GM12874 (cell line): ENCODE measurements around the gene ENPP5.

Experiments used
- TF ChIP-seq, protein P1 (sequence below): IDR thresholded peaks from 2 replicates; pipeline ENCODE4 v1.5.1; 2011; ENCODE audit warnings: low read depth, mild to moderate bottlenecking, control low read depth, low read length, moderate library complexity; ENCODE audit not compliant: insufficient read depth

ENPP5 gene

DNA sequence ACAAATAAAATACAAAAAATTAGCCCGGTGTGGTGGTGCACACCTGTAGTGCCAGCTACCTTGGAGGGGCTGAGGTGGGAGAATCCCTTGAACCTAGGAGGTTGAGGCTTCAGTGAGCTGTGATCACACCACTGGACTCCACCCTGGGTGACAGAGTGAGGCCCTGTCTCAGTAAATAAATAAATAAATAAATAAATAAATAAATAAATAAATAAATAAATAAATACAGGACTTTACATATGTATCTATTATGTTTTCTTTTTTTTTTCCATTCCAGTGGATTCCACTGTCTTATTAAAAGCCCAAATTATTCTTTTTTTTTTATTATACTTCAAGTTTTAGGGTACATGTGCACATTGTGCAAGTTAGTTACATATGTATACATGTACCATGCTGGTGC lies 41.1 kb upstream of the ENPP5 start:
- TF ChIP-seq, protein P1, sequence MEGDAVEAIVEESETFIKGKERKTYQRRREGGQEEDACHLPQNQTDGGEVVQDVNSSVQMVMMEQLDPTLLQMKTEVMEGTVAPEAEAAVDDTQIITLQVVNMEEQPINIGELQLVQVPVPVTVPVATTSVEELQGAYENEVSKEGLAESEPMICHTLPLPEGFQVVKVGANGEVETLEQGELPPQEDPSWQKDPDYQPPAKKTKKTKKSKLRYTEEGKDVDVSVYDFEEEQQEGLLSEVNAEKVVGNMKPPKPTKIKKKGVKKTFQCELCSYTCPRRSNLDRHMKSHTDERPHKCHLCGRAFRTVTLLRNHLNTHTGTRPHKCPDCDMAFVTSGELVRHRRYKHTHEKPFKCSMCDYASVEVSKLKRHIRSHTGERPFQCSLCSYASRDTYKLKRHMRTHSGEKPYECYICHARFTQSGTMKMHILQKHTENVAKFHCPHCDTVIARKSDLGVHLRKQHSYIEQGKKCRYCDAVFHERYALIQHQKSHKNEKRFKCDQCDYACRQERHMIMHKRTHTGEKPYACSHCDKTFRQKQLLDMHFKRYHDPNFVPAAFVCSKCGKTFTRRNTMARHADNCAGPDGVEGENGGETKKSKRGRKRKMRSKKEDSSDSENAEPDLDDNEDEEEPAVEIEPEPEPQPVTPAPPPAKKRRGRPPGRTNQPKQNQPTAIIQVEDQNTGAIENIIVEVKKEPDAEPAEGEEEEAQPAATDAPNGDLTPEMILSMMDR = no peak

DNA sequence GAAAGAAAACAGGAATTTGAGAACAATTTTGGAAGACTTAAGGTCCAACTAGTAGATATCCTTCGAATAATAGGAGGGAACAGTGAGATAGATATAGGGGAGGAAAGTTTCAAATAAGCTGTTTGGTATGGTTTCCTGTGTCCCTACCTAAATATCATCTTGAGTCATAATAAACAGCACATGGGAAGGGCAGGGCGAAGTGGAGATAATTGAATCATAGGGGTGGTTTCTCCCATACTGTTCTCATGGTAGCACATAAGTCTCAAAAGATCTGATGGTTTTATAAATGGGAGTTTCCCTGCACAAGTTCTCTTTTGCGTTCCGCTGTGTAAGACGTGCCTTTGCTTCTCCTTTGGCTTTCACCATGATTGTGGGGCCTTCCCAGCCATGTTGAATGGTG lies 39.5 kb upstream of the ENPP5 start:
- TF ChIP-seq, protein P1 = no peak

DNA sequence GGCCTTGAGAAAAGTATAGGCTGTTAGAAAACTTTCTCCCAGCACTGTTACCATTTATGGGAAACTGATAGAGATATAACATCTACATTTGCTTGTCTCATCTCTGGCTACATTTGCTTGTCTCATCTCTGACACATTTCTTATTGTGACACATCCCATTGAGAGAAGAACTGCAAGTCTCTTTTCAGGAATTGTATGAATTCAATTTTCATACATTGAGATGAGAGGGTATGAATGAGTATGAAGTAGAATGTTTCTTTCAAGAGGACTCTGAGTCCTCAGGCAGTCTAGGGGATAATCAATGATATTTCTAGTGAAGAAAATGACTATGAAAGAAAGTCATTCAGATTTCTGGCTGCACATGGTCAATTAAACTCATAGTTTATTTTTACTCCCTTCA lies 37.5 kb upstream of the ENPP5 start:
- TF ChIP-seq, protein P1 = no peak

DNA sequence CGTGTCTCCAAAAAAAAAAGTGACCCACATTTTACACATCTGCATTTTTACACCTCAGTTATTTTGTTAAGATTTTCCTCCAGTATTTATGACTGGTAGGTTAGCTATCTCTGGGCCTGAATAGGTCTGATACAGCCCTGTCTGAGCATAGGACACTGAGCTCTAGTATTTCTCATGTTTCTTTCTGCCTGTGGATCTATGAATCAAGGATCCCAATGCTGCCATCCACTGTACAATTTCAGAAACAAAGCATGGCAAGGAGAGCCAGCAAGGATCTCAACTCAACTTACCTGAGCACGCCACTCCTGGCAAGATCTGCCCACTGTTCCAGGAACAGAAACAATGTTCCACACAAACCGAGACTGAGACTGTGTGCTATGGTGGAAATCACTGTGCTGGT lies 36.4 kb upstream of the ENPP5 start:
- TF ChIP-seq, protein P1 = no peak

DNA sequence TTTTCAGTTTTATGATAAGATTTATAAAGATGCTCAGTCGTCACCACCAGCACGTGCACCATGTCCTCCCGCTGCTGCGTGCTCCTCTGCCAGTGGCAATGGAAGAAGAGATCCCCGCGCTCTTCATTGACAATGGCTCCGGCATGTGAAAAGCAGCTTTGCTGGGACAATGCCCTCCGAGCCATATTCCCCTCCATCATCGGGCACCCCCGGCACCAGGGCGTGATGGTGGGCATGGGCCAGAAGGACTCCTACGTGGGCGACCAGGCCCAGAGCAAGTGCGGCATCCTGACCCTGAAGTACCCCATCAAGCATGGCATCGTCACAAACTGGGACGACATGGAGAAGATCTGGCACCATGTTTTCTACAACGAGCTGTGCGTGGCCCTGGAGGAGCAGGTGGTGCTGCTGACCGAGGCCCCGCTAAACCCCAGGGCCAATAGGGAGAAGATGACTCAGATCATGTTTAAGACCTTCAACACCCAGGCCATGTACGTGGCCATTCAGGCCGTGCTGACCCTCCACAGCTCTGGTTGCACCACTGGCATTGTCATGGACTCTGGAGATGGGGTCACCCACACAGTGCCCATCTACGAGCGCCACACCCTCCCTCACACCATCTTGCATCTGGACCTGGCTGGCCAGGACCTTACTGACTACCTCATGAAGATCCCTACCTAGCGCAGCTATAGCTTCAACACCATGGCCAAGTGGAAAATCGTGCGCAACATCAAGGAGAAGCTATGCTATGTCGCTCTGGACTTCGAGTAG lies 34.3 kb upstream of the ENPP5 start:
- TF ChIP-seq, protein P1 = no peak

DNA sequence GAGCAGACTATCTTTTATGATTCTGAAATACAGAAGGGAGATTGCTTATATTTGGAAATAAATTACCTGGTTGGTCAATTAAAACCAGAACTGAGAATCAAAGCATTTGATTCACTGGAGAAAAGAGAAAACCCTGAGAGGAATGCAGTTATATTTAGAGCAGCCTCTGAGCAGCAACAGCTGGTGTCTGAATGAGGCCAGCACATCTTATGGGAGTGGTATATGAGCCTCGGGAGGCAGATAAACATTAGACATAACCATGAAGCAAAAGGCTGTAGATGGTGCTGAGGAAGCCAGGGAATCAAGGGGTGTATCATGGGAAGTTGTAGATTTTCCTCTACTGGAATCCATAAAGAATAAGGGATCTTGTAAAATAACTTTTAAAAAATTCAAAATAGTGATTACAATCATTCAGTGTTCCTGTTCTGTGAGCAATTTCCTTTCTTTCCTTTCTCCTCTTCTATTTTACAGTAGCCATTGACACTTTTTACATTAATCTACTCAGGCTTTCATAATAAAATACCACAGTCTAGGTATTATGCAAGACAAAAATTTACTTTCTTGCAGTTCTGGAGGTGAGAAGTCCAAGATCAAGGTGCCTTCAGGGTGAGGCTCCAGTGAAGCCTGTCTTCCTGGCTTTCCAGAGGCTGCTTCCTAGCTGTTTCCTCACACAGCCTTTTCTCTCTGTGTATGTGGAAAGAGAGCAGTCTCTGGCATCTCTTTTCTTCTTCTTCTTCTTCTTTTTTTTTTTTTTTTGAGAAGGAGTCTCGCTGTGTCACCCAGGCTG lies 32.8 kb upstream of the ENPP5 start:
- TF ChIP-seq, protein P1 = no peak

DNA sequence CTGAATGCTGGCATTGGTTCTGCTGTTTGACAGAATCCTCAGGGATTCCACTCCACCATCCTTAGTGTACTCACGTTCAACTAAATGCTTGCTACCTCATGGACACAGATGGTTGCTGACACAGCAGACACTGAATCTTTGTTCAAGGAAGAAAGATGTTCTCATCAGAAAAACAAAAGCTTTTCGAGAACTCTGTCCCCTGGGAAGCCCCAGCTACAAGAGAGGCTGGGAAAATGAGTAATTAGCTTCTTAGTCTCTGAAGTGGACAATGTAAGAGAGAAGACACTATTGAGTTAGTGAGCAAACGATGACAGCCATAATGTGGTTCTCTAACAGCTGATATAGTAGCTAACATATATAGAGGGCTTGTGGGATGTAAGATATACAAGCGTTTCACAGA lies 30.9 kb upstream of the ENPP5 start:
- TF ChIP-seq, protein P1 = no peak
